ENCODE data around the gene KRT76.

Gene KRT76

DNA sequence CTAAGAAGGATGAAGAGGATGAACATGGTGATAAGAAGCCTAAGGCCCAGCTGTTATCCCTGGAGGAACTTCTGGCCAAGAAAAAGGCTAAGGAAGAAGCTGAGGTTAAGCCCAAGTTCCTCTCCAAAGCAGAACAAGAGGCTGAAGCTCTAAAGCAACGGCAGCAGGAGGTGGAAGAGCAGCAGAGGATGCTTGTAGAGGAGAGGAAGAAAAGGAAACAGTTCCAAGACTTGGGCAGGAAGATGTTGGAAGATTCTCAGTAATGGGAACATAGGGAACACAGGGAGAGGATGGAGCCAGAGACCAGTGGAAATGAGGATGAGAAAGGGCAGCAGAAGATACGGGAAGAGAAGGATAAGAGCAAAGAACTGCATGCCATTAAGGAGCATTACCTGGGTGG, 46.4 kb downstream of the KRT76 start:
- DNase-seq (ENCODE audit: low spot score) (no peak), FAIRE-seq (no peak)

- FAIRE-seq = no peak
- DNase-seq (ENCODE audit: low spot score) = no peak
Observed at GRCh38 chr12:52730383-52730782, 46.8 kb downstream of the KRT76 start.

DNA sequence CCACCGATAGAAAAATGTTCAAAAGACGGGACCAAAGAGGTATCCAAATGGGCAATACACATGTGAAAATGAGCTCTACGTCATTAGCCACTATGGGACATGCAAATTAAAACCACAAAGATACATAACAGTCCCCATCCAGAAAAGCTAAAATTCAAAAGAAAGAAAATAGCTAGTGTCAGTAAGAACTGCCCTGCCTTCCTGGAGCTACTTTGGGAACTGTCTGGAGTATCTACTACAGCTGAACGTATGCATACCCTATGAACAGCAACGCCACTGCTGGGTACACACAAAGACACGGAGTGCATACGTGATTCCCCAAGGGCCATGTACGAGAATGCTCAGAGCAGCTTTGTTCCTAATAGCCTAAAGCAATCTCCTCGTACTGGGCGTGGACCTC, 48.0 kb downstream of the KRT76 start:
- DNase-seq (ENCODE audit: low spot score) (no peak), FAIRE-seq (peak; percentile 53)

GRCh38 chr12:52728374-52728773, 48.8 kb downstream of the KRT76 start:
- no peak for DNase-seq (ENCODE audit: low spot score)
- no peak for FAIRE-seq

- DNase-seq (ENCODE audit: low spot score) (no peak), FAIRE-seq (no peak)
Observed at GRCh38 chr12:52727037-52727436, 50.1 kb downstream of the KRT76 start.

DNA sequence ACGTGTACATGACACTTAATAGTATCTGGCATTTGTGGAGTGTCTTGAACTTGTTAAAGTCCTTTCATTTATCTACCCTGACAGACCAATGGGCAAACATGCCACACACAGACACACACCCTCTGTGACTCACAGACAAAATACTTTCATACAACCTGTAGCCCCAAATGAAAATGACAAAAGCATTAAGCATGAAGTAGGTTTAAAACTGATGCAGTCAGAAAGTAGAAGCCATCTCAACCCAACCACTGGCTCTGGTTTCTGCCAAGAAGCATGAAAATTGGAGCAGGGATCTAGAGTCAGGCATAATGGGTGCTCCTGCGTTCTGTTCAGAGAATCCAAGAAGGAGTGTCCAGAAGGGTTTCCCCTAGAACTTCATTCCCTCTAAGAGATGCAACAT, 50.7 kb downstream of the KRT76 start:
- no peak for DNase-seq (ENCODE audit: low spot score)
- FAIRE-seq = no peak

DNA sequence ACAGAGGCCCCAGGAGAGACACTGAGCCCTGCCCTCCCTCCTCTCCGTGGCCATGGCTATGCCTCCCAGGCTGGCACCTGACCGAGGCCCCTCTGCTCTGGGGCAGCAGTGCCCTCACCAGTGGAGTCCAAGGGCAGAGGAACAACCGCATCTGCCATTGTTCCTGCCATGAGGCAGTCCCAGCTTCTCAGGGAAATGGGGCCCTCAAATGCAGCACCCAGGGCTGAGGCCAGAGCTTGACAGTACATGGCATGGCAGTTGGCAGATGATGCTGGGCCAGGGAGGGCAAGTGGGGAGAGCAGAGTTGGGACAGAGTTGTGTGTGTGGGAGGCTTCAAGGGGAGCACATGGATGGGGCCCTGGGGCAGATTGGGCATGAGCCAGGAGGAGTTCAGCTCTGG, 52.8 kb downstream of the KRT76 start:
- no peak for FAIRE-seq
- DNase-seq (ENCODE audit: low spot score) = no peak

- FAIRE-seq (no peak), DNase-seq (ENCODE audit: low spot score) (no peak)
Observed at GRCh38 chr12:52722680-52723079, 54.5 kb downstream of the KRT76 start.

DNA sequence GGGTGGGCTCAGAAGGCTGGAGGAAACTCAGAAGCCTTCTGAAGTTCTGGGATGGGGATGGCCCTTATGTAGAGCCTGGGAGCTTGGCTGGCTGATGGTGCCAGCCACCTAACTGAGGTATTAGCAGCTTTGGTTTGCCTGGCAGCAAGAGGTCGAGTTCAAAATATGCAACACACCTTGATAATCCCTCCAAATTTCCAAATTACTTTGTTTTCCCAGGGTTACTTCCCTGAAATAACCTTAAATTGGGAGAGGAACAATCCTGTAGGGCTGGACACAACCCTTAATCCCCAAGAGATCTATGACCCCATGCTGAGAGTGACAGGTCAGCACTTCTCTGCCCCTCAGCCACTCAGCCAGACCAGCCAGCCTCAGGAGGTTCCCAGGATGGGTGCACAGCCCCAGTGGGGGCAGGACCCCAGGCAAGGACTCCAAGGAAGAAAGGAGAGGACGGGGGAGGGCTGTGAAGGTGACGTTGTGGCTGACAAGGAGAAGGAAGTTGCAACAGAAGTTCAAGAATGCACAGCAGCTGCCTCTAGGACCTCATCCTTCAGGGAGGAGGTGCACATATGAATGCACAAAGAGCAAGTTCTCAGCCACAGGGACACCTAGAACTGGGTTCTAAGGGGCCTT, 55.2 kb downstream of the KRT76 start:
- FAIRE-seq (no peak), DNase-seq (ENCODE audit: low spot score) (no peak)

DNA sequence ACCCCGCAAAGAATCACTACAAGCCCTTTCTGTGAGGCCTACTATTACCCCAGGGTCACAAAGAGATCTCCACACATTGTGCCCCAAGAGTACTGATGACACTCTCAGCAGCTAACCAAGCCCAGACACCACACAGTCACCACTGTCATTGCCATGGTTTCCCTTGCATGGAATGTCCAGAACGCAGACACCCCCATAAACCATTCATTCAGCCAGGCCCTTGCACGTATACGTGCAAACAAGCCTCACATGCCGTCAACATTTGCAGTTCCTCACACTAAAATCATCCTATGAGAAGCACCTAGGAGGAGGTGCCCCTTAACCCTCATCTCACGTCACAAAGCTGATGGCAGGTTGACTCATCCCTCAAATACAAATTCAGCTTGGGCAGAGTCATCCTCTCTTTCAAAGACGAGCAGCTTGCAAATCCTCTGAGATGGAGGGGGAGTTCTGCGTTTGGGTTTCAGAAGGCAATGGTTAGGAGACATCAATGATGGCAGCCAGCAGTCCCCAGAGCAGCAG, 56.7 kb downstream of the KRT76 start:
- FAIRE-seq = no peak
- no peak for DNase-seq (ENCODE audit: low spot score)
